ACC112 (cell line): Measurements from ENCODE around the gene PACRG.

Source experiments
- H2AFZ ChIP-seq: fragments of 200-600 bp; sonication (generic); one replicate; pipeline ENCODE4 v1.6.0; 2017; ENCODE audit warnings: antibody characterized with exemption, low read length; ENCODE audit not compliant: unreplicated experiment
- H3K27ac ChIP-seq: fragments of 200-600 bp; sonication (generic); 2 replicates; pipeline ENCODE4 v1.5.1; 2014; ENCODE audit warnings: low read depth, mild to moderate bottlenecking, antibody characterized with exemption, low read length, moderate library complexity
- H3K27me3 ChIP-seq: fragments of 200-600 bp; sonication (generic); 2 replicates; pipeline ENCODE4 v1.6.1; 2014; ENCODE audit warnings: mild to moderate bottlenecking, antibody characterized with exemption, low read length, moderate library complexity, mixed read lengths; ENCODE audit not compliant: insufficient read depth
- H3K36me3 ChIP-seq: fragments of 200-600 bp; sonication (generic); 2 replicates; pipeline ENCODE4 v1.6.1; 2016; ENCODE audit warnings: mild to moderate bottlenecking, antibody characterized with exemption, low read length, moderate library complexity, mixed read lengths; ENCODE audit not compliant: insufficient read depth
- H3K4me1 ChIP-seq: fragments of 200-600 bp; sonication (generic); one replicate; pipeline ENCODE4 v1.6.1; 2016; ENCODE audit warnings: low read length, mixed read lengths; ENCODE audit not compliant: insufficient read depth, unreplicated experiment, control insufficient read depth
- H3K4me3 ChIP-seq: fragments of 200-600 bp; sonication (generic); 2 replicates; pipeline ENCODE4 v1.5.1; 2014; ENCODE audit warnings: mild to moderate bottlenecking, low read depth, low read length
- H3K79me2 ChIP-seq: fragments of 200-600 bp; sonication (generic); one replicate; pipeline ENCODE4 v1.6.0; 2016; ENCODE audit warnings: low read length; ENCODE audit not compliant: control insufficient read depth, unreplicated experiment, insufficient read depth

PACRG gene

GRCh38 chr6:163122365-163122764 lies 394.6 kb downstream of the PACRG start:
- Histone ChIP-seq H3K27me3 (no peaks in the 10 kb centered on the region), H3K36me3 (no peaks in the 10 kb centered on the region), H3K79me2 (no peaks in the 10 kb centered on the region), H2AFZ (no peak overlapping the region), H3K4me1 (no peaks in the 10 kb centered on the region), H3K27ac (no peak overlapping the region), H3K4me3 (no peak overlapping the region)

- Histone ChIP-seq H3K36me3 (no peaks in the 10 kb centered on the region), H3K4me3 (no peak overlapping the region), H3K27ac (no peak overlapping the region), H3K79me2 (no peaks in the 10 kb centered on the region), H3K27me3 (no peaks in the 10 kb centered on the region), H3K4me1 (no peaks in the 10 kb centered on the region), H2AFZ (no peak overlapping the region)
Measured at GRCh38 chr6:163123098-163123497, 395.3 kb downstream of the PACRG start.

DNA sequence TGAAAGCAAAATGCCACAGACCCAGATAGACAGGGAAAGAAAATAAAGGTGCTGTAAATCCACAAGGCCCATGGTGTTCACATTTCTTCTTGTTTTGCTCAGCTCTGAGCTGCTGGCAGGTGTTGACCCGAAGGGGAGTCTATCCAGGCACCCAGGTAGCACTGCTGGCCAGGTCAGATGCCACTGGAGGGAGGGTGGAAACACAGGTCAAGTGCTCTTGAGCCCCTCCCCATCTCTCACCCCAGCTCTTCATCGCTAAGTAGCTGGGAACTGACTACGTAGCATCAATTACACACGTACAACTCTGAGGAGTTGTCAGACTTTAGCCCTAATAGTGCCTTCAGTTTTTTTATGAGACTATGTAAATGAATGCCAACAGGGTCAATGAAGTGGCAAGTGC lies 399.0 kb downstream of the PACRG start:
- Histone ChIP-seq H3K27me3 (no peaks in the 10 kb centered on the region), H3K79me2 (no peaks in the 10 kb centered on the region), H2AFZ (no peak overlapping the region), H3K27ac (no peak overlapping the region), H3K36me3 (no peaks in the 10 kb centered on the region), H3K4me3 (no peak overlapping the region), H3K4me1 (no peaks in the 10 kb centered on the region)

DNA sequence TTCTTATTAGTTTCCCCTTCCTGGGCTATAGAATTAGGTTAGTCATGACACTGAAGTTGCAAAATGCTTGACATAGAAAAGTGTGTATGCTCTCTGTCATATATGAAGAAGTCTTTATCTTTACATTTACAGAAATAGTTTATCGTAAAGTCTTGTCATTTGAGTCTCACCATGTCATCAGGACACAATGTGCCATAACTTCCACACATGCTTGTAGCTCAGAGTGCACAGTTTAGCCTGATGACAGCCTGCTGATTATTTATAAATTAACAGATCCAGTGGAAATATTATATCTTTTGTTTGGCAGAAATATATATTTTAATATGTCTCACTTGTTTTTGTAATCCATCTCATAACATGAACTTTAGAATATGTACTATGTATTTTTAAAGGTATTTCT lies 399.8 kb downstream of the PACRG start:
- Histone ChIP-seq H3K27ac (no peak overlapping the region), H3K79me2 (no peaks in the 10 kb centered on the region)

GRCh38 chr6:163128324-163128723 lies 400.6 kb downstream of the PACRG start:
- no peak overlapping the region for H2AFZ ChIP-seq
- H3K4me3 ChIP-seq: no peak overlapping the region
- no peak overlapping the region for H3K27ac ChIP-seq
- no peaks in the 10 kb centered on the region for H3K79me2 ChIP-seq
- H3K36me3 ChIP-seq: no peaks in the 10 kb centered on the region
- no peaks in the 10 kb centered on the region for H3K27me3 ChIP-seq
- H3K4me1 ChIP-seq: no peaks in the 10 kb centered on the region

More for the DNA sequence above, 399.8 kb downstream of the PACRG start:
- Histone ChIP-seq H3K36me3 (no peaks in the 10 kb centered on the region), H3K4me1 (no peaks in the 10 kb centered on the region), H3K27me3 (no peaks in the 10 kb centered on the region), H3K4me3 (no peak overlapping the region), H2AFZ (no peak overlapping the region)

GRCh38 chr6:163132050-163132750 lies 404.4 kb downstream of the PACRG start:
- no peak overlapping the region for H3K27ac ChIP-seq
- H3K36me3 ChIP-seq: no peaks in the 10 kb centered on the region
- H3K4me3 ChIP-seq: no peak overlapping the region
- H3K4me1 ChIP-seq: no peaks in the 10 kb centered on the region
- no peaks in the 10 kb centered on the region for H3K79me2 ChIP-seq
- no peaks in the 10 kb centered on the region; the same call in 1 of the 2 replicates for H3K27me3 ChIP-seq
- H2AFZ ChIP-seq: no peak overlapping the region

DNA sequence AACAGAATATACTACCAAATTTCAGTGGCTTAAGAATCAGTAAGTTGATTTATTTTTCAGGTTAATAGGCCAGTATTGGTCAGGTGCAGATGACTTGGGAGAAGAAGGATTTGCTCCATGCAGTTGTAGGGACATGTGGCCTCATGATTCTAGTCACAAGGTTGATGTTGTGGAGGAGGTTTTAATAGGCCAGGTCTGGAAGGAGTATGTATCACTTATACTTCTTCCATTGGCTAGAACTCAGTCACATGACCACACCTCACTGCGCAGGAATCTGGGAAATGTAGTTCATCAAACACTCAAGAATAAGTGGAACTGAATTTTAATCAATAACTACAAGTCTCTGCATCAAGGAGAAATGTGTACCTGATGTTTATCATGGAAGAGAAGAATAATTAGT lies 405.2 kb downstream of the PACRG start:
- no peak overlapping the region for H2AFZ ChIP-seq
- no peaks in the 10 kb centered on the region; the same call in 1 of the 2 replicates for H3K27me3 ChIP-seq
- H3K27ac ChIP-seq: no peak overlapping the region
- no peaks in the 10 kb centered on the region for H3K36me3 ChIP-seq
- H3K4me1 ChIP-seq: no peaks in the 10 kb centered on the region
- H3K79me2 ChIP-seq: no peaks in the 10 kb centered on the region
- H3K4me3 ChIP-seq: no peak overlapping the region

GRCh38 chr6:163133691-163134090 lies 405.9 kb downstream of the PACRG start:
- no peak overlapping the region for H3K27ac ChIP-seq
- H3K4me1 ChIP-seq: no peaks in the 10 kb centered on the region
- no peaks in the 10 kb centered on the region for H3K79me2 ChIP-seq
- no peaks in the 10 kb centered on the region for H3K36me3 ChIP-seq
- no peaks in the 10 kb centered on the region; the same call in 1 of the 2 replicates for H3K27me3 ChIP-seq
- no peak overlapping the region for H3K4me3 ChIP-seq
- no peak overlapping the region for H2AFZ ChIP-seq

- no peak overlapping the region for H3K27ac ChIP-seq
- no peak overlapping the region for H3K4me3 ChIP-seq
- no peaks in the 10 kb centered on the region for H3K36me3 ChIP-seq
- no peaks in the 10 kb centered on the region for H3K4me1 ChIP-seq
- no peaks in the 10 kb centered on the region for H3K79me2 ChIP-seq
- no peak overlapping the region for H2AFZ ChIP-seq
- H3K27me3 ChIP-seq: no peaks in the 10 kb centered on the region; the same call in 1 of the 2 replicates
Measured at GRCh38 chr6:163136681-163137397, 409.1 kb downstream of the PACRG start.

DNA sequence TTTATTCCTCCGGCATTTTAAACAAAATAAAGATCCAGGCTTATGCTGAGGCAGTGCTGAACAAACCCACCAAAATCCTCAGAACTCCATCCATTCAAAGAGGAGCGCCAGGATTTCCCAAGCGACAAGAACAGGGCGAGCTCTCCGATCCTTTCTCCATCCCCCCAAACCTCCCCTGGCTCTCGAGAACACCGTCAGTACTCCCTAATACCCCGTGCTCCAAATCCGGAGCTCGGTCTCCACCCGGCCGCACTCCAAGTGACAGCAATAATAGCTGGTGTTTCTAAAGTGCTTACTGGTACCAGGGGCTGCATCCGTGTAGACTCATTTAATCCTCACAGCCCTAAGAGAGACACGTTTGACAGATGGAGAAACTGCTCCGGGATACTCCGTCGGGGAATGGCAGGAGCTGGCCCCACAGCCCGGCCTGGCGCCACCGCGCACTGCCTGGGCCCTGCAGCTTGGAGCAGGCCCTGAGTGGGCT lies 409.7 kb downstream of the PACRG start:
- Histone ChIP-seq H3K4me3 (no peak overlapping the region), H3K4me1 (no peaks in the 10 kb centered on the region), H3K27me3 (no peaks in the 10 kb centered on the region; the same call in 1 of the 2 replicates), H2AFZ (no peak overlapping the region), H3K79me2 (no peaks in the 10 kb centered on the region), H3K36me3 (no peaks in the 10 kb centered on the region), H3K27ac (no peak overlapping the region)

GRCh38 chr6:163146036-163146435 lies 418.3 kb downstream of the PACRG start:
- Histone ChIP-seq H3K27ac (no peak overlapping the region), H3K79me2 (no peaks in the 10 kb centered on the region)

More at GRCh38 chr6:163146036-163146435, 418.3 kb downstream of the PACRG start:
- Histone ChIP-seq H3K4me1 (no peaks in the 10 kb centered on the region), H3K4me3 (no peak overlapping the region), H3K27me3 (no peaks in the 10 kb centered on the region), H2AFZ (no peak overlapping the region), H3K36me3 (no peaks in the 10 kb centered on the region)
